HEK293 (cell line): ENCODE measurements around the gene GSTP1.

ENCODE experiments used
- CTCF ChIA-PET: fragments of 350-600 bp; formaldehyde crosslinking; extraction: SDS; loops from one replicate; lab custom pipeline; 2021; ENCODE audit warnings: antibody characterized with exemption; lab: Yijun Ruan, JAX
- POLR2A ChIA-PET: fragments of 300-600 bp; formaldehyde crosslinking; extraction: SDS; loops from one replicate; lab custom pipeline; 2020; ENCODE audit warnings: antibody characterized with exemption, inconsistent platforms; lab: Yijun Ruan, JAX
- H3K27ac ChIP-seq: fragments of 200-500 bp; sonication (Bioruptor generic); 2 replicates; pipeline ENCODE4 v1.5.1; 2014; ENCODE audit warnings: low read depth, low read length, control low read depth, inconsistent platforms; ENCODE audit errors: extremely low read depth
- H3K36me3 ChIP-seq, 2 experiments: fragments of 200-500 bp in 1 of 2; sonication (Bioruptor generic) in 1 of 2; 1 replicate in 1 of 2; 2 replicates in 1 of 2; pipeline ENCODE4 v1.5.1; 2014 to 2017; ENCODE audit warnings: inconsistent platforms in 2 of 2, low read length in 2 of 2; ENCODE audit not compliant: control insufficient read depth in 2 of 2, insufficient read depth in 1 of 2
- H3K4me1 ChIP-seq: fragments of 200-500 bp; sonication (Bioruptor generic); 2 replicates; pipeline ENCODE4 v1.5.1; 2014; ENCODE audit warnings: mild to moderate bottlenecking, low read length, inconsistent platforms; ENCODE audit not compliant: control insufficient read depth, insufficient read depth
- H3K4me3 ChIP-seq: 2 replicates; pipeline ENCODE4 v1.5.1; 2011; ENCODE audit warnings: low read depth, mild to moderate bottlenecking, control low read depth, low read length, moderate library complexity
- H3K9me3 ChIP-seq: fragments of 200-500 bp; sonication (Bioruptor generic); 2 replicates; pipeline ENCODE4 v1.5.1; 2014; ENCODE audit warnings: low read depth, low read length, inconsistent platforms; ENCODE audit not compliant: control insufficient read depth, insufficient read depth
- KLF7 ChIP-seq: fragments of 450-650 bp; formaldehyde crosslinking; IDR thresholded peaks from 2 replicates; pipeline ENCODE4 v1.5.1; 2016; ENCODE audit warnings: missing biosample characterization, missing genetic modification characterization, borderline replicate concordance
- REST ChIP-seq: fragments of 450-650 bp; formaldehyde crosslinking; IDR thresholded peaks from 2 replicates; pipeline ENCODE4 v1.5.1; 2016; ENCODE audit warnings: missing biosample characterization, missing genetic modification characterization
- SCRT2 ChIP-seq: fragments of 450-650 bp; formaldehyde crosslinking; IDR thresholded peaks from 2 replicates; pipeline ENCODE4 v1.5.1; 2016; ENCODE audit warnings: missing biosample characterization, missing genetic modification characterization
- ZBTB20 ChIP-seq: fragments of 450-650 bp; formaldehyde crosslinking; IDR thresholded peaks from 2 replicates; pipeline ENCODE4 v1.5.1; 2016; ENCODE audit warnings: missing biosample characterization, missing genetic modification characterization
- ZNF140 ChIP-seq: fragments of 450-650 bp; formaldehyde crosslinking; IDR thresholded peaks from 2 replicates; pipeline ENCODE4 v1.5.1; 2016; ENCODE audit warnings: missing biosample characterization, missing genetic modification characterization
- ZNF148 ChIP-seq: fragments of 450-650 bp; formaldehyde crosslinking; IDR thresholded peaks from 2 replicates; pipeline ENCODE4 v1.5.0; 2017; ENCODE audit warnings: missing biosample characterization, missing genetic modification characterization, borderline replicate concordance
- ZNF174 ChIP-seq: fragments of 450-650 bp; formaldehyde crosslinking; IDR thresholded peaks from 2 replicates; pipeline ENCODE4 v1.5.0; 2017; ENCODE audit warnings: missing biosample characterization, mild to moderate bottlenecking, missing genetic modification characterization
- ZNF184 ChIP-seq: fragments of 450-650 bp; IDR thresholded peaks from 2 replicates; pipeline ENCODE4 v1.5.1; 2018; ENCODE audit warnings: missing biosample characterization, mild to moderate bottlenecking, missing genetic modification characterization
- ZNF416 ChIP-seq: fragments of 450-650 bp; formaldehyde crosslinking; IDR thresholded peaks from 2 replicates; pipeline ENCODE4 v1.5.1; 2016; ENCODE audit warnings: missing biosample characterization, missing genetic modification characterization
- ZNF426 ChIP-seq: fragments of 450-650 bp; formaldehyde crosslinking; IDR thresholded peaks from 2 replicates; pipeline ENCODE4 v1.5.1; 2017; ENCODE audit warnings: missing biosample characterization, missing genetic modification characterization, mild to moderate bottlenecking, inconsistent platforms, moderate library complexity
- ZNF48 ChIP-seq: fragments of 450-650 bp; formaldehyde crosslinking; IDR thresholded peaks from 2 replicates; pipeline ENCODE4 v1.5.1; 2016; ENCODE audit warnings: missing biosample characterization, missing genetic modification characterization
- ZNF792 ChIP-seq: fragments of 450-650 bp; formaldehyde crosslinking; IDR thresholded peaks from 2 replicates; pipeline ENCODE4 v1.5.1; 2016; ENCODE audit warnings: missing biosample characterization, missing genetic modification characterization
- ZNF830 ChIP-seq: fragments of 450-650 bp; IDR thresholded peaks from 2 replicates; pipeline ENCODE4 v1.5.0; 2018; ENCODE audit warnings: missing biosample characterization, missing genetic modification characterization, low read depth, mild to moderate bottlenecking, moderate library complexity
- TF ChIP-seq, protein P1 (sequence below): fragments of 450-650 bp; formaldehyde crosslinking; IDR thresholded peaks from 2 replicates; pipeline ENCODE4 v1.5.1; 2016; ENCODE audit warnings: missing biosample characterization, missing genetic modification characterization, borderline replicate concordance
- TF ChIP-seq, protein P2 (sequence below): fragments of 450-650 bp; formaldehyde crosslinking; conservative IDR thresholded peaks from 2 replicates; pipeline ENCODE4 v1.5.1; 2016; ENCODE audit warnings: low read depth, missing biosample characterization, missing genetic modification characterization
- TF ChIP-seq, protein P3 (sequence below): fragments of 450-650 bp; formaldehyde crosslinking; IDR thresholded peaks from 2 replicates; pipeline ENCODE4 v1.5.1; 2016; ENCODE audit warnings: missing biosample characterization, missing genetic modification characterization

GSTP1 gene

GRCh38 chr11:67600324-67601029 lies 16.9 kb downstream of the GSTP1 start:
- Histone ChIP-seq H3K4me1 (no peaks in the 10 kb centered on the region), H3K36me3 (no peaks in the 10 kb centered on the region), H3K4me3 (no peak overlapping the region), H3K27ac (no peak overlapping the region), H3K9me3 (no peaks in the 10 kb centered on the region)
- ChIA-PET CTCF (interaction anchor here (1.0 to 1.4 kb wide), 2 partner anchors 13 to 17 kb away, joined by 4 to 6 read pairs; partner anchors contain the start of gene GSTP1), POLR2A (no interaction called here)
- TF ChIP-seq, protein P1, sequence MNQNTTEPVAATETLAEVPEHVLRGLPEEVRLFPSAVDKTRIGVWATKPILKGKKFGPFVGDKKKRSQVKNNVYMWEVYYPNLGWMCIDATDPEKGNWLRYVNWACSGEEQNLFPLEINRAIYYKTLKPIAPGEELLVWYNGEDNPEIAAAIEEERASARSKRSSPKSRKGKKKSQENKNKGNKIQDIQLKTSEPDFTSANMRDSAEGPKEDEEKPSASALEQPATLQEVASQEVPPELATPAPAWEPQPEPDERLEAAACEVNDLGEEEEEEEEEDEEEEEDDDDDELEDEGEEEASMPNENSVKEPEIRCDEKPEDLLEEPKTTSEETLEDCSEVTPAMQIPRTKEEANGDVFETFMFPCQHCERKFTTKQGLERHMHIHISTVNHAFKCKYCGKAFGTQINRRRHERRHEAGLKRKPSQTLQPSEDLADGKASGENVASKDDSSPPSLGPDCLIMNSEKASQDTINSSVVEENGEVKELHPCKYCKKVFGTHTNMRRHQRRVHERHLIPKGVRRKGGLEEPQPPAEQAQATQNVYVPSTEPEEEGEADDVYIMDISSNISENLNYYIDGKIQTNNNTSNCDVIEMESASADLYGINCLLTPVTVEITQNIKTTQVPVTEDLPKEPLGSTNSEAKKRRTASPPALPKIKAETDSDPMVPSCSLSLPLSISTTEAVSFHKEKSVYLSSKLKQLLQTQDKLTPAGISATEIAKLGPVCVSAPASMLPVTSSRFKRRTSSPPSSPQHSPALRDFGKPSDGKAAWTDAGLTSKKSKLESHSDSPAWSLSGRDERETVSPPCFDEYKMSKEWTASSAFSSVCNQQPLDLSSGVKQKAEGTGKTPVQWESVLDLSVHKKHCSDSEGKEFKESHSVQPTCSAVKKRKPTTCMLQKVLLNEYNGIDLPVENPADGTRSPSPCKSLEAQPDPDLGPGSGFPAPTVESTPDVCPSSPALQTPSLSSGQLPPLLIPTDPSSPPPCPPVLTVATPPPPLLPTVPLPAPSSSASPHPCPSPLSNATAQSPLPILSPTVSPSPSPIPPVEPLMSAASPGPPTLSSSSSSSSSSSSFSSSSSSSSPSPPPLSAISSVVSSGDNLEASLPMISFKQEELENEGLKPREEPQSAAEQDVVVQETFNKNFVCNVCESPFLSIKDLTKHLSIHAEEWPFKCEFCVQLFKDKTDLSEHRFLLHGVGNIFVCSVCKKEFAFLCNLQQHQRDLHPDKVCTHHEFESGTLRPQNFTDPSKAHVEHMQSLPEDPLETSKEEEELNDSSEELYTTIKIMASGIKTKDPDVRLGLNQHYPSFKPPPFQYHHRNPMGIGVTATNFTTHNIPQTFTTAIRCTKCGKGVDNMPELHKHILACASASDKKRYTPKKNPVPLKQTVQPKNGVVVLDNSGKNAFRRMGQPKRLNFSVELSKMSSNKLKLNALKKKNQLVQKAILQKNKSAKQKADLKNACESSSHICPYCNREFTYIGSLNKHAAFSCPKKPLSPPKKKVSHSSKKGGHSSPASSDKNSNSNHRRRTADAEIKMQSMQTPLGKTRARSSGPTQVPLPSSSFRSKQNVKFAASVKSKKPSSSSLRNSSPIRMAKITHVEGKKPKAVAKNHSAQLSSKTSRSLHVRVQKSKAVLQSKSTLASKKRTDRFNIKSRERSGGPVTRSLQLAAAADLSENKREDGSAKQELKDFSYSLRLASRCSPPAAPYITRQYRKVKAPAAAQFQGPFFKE (tag by site-specific recombination): no peak
- no peak for TF ChIP-seq KLF7 (tag by site-specific recombination)
- TF ChIP-seq ZBTB20: no peak
- no peak for TF ChIP-seq ZNF148 (tag by site-specific recombination)
- no peak for TF ChIP-seq ZNF48 (tag by site-specific recombination)
- no peak for TF ChIP-seq REST
- no peak for TF ChIP-seq ZNF184
- no peak for TF ChIP-seq ZNF416
- TF ChIP-seq ZNF830 (tag by site-specific recombination): no peak
- TF ChIP-seq ZNF426 (tag by site-specific recombination): no peak
- TF ChIP-seq ZNF140 (tag by site-specific recombination): no peak
- TF ChIP-seq SCRT2: no peak
- TF ChIP-seq, protein P2, sequence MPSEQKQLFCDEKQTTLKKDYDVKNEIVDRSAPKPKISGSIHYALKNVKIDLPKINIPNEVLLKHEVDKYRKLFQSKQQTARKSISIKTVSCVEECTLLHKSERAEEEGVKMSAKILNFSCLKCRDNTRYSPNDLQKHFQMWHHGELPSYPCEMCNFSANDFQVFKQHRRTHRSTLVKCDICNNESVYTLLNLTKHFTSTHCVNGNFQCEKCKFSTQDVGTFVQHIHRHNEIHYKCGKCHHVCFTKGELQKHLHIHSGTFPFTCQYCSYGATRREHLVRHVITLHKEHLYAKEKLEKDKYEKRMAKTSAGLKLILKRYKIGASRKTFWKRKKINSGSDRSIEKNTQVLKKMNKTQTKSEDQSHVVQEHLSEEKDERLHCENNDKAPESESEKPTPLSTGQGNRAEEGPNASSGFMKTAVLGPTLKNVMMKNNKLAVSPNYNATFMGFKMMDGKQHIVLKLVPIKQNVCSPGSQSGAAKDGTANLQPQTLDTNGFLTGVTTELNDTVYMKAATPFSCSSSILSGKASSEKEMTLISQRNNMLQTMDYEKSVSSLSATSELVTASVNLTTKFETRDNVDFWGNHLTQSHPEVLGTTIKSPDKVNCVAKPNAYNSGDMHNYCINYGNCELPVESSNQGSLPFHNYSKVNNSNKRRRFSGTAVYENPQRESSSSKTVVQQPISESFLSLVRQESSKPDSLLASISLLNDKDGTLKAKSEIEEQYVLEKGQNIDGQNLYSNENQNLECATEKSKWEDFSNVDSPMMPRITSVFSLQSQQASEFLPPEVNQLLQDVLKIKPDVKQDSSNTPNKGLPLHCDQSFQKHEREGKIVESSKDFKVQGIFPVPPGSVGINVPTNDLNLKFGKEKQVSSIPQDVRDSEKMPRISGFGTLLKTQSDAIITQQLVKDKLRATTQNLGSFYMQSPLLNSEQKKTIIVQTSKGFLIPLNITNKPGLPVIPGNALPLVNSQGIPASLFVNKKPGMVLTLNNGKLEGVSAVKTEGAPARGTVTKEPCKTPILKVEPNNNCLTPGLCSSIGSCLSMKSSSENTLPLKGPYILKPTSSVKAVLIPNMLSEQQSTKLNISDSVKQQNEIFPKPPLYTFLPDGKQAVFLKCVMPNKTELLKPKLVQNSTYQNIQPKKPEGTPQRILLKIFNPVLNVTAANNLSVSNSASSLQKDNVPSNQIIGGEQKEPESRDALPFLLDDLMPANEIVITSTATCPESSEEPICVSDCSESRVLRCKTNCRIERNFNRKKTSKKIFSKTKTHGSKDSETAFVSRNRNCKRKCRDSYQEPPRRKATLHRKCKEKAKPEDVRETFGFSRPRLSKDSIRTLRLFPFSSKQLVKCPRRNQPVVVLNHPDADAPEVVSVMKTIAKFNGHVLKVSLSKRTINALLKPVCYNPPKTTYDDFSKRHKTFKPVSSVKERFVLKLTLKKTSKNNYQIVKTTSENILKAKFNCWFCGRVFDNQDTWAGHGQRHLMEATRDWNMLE (tag by site-specific recombination): no peak
- TF ChIP-seq, protein P3, sequence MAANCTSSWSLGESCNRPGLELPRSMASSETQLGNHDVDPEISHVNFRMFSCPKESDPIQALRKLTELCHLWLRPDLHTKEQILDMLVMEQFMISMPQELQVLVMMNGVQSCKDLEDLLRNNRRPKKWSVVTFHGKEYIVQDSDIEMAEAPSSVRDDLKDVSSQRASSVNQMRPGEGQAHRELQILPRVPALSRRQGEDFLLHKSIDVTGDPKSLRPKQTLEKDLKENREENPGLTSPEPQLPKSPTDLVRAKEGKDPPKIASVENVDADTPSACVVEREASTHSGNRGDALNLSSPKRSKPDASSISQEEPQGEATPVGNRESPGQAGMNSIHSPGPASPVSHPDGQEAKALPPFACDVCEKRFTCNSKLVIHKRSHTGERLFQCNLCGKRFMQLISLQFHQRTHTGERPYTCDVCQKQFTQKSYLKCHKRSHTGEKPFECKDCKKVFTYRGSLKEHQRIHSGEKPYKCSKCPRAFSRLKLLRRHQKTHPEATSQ (tag by site-specific recombination): no peak
- TF ChIP-seq ZNF174: no peak
- TF ChIP-seq ZNF792: no peak
